Bronchial epithelial cell (primary cell): ENCODE measurements around the gene B3GALT2. TPM values are rescaled to one million over a fixed set of nuclear protein-coding genes. Genes with fewer than 3 reads are reported as not detected.
A peak's percentile ranks its signal among the peaks of the same experiment; 100 is the strongest.

Source experiments
- DNase-seq: peaks from one replicate; pipeline ENCODE4 v3.0.0-alpha.2; 2010; ENCODE audit warnings: low read depth
- FAIRE-seq: peaks from 2 replicates; lab custom pipeline; 2011; peaks lifted over from hg19 to GRCh38; lab: Jason Lieb, UNC
- H3K27me3 ChIP-seq: 2 replicates; pipeline ENCODE4 v1.5.1; 2011; ENCODE audit warnings: low read length; ENCODE audit not compliant: control insufficient read depth, insufficient read depth
- H3K36me3 ChIP-seq: 2 replicates; pipeline ENCODE4 v1.5.1; 2011; ENCODE audit warnings: low read length; ENCODE audit not compliant: control insufficient read depth, insufficient read depth
- H3K4me3 ChIP-seq: 2 replicates; pipeline ENCODE4 v1.5.1; 2011; ENCODE audit warnings: mild to moderate bottlenecking, low read depth, low read length, control low read depth
- total RNA-seq: library from RNA; depleted of rRNA; stranded (reverse); fragments of >200 nt; gene quantifications from 2 replicates; pipeline ENCODE4 v1.2.1, GENCODE V29; 2014
- TF ChIP-seq, protein P1 (sequence below): IDR thresholded peaks from 2 replicates; pipeline ENCODE4 v1.5.1; 2011; ENCODE audit warnings: mild to moderate bottlenecking, moderate library complexity, low read length, control low read depth, inconsistent platforms; ENCODE audit not compliant: insufficient read depth, severe bottlenecking

Gene B3GALT2
- total RNA-seq, 1 donor from 2014 or later: not detected

DNA sequence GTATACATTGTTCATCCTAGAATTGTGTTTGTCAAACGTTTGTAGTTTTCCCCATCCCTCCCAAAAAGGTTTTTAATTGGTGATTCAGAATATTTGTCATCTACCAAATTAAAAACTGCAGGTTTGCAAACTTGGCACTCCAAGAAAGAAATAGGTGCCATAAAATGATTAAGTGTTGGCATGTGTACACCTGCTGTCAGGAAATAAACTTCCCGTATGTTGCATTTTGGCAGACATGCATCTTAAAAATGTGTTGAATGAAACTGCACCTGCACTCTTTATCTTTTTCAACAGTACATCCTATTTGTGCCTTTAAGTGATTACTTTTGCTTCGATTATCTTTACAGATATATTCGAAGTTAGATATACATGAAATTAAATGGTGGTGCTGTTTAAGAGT, 7.3 kb downstream of the B3GALT2 start:
- DNase-seq (no peak), FAIRE-seq (no peak)
- no peaks in the 10 kb centered on the region for H3K27me3 ChIP-seq
- TF ChIP-seq, protein P1, sequence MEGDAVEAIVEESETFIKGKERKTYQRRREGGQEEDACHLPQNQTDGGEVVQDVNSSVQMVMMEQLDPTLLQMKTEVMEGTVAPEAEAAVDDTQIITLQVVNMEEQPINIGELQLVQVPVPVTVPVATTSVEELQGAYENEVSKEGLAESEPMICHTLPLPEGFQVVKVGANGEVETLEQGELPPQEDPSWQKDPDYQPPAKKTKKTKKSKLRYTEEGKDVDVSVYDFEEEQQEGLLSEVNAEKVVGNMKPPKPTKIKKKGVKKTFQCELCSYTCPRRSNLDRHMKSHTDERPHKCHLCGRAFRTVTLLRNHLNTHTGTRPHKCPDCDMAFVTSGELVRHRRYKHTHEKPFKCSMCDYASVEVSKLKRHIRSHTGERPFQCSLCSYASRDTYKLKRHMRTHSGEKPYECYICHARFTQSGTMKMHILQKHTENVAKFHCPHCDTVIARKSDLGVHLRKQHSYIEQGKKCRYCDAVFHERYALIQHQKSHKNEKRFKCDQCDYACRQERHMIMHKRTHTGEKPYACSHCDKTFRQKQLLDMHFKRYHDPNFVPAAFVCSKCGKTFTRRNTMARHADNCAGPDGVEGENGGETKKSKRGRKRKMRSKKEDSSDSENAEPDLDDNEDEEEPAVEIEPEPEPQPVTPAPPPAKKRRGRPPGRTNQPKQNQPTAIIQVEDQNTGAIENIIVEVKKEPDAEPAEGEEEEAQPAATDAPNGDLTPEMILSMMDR: no peak
- no peak overlapping the region for H3K4me3 ChIP-seq
- no peaks in the 10 kb centered on the region for H3K36me3 ChIP-seq

DNA sequence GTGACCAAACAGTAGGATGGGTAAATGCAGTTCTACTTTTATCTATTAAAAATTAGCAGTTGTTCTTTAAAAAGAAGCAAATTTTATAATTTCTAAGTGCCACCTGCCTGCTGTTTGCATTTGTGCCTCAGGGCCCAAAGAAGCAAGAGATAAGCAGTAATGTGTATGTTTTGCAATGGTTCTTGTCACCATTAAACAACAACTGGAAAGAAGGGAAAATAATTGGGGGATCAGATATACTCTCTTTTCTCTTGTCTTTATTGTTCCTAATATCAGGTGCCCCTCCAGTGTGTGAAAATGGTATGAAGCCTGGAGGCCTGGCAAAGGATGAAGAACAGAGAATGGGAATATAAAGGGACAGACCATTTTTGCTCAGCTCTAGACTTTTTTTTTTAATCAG, 9.6 kb downstream of the B3GALT2 start:
- no peaks in the 10 kb centered on the region for H3K27me3 ChIP-seq
- no peak for FAIRE-seq

DNA sequence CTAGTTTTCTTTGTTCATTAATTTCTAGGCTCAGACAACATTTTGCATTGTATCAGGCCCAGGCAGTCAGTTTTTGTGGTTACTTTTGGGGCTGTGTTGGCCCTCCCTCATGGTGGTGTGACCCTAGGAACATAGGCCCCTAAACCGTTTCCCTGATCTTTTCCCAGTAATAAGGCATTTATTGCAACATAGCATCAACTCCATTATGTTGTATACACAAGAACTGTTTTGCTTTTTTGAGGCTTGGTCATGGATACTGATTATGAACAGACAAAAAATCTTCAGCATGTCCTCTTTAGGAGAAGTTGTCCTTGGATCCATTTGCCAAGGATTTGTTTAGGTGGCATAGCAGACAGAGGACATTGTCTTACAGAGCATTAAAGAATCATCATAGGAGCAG, 10.3 kb downstream of the B3GALT2 start:
- TF ChIP-seq, protein P1: no peak
- no peak for FAIRE-seq

More for the DNA sequence above, 9.6 kb downstream of the B3GALT2 start:
- Histone ChIP-seq H3K4me3 (no peak overlapping the region), H3K36me3 (no peaks in the 10 kb centered on the region)
- TF ChIP-seq, protein P1: no peak
- no peak for DNase-seq

DNA sequence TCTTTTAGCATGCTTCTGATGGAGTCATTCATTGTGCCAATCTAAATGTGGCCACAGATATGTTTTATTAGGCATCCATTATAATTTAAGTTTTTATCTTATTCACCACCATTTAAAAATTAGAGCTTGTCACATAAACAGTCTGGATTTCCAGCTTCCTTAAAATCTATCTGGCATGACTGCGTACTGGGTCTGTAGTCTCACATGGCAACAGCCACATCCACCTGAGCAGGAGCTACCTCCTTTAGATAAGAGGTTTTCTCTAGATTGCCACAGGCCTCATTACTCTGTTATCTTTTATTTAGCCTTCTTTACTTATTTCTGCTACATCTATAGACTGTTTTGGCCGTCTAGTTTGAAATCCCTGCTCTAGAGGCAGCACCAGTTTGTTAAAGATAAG, 29.1 kb downstream of the B3GALT2 start:
- TF ChIP-seq, protein P1: no peak
- no peak for DNase-seq
- FAIRE-seq: no peak
- Histone ChIP-seq H3K27me3 (no peaks in the 10 kb centered on the region), H3K36me3 (no peaks in the 10 kb centered on the region), H3K4me3 (no peak overlapping the region)

More for the DNA sequence above, 10.3 kb downstream of the B3GALT2 start:
- Histone ChIP-seq H3K36me3 (no peaks in the 10 kb centered on the region), H3K27me3 (no peaks in the 10 kb centered on the region), H3K4me3 (no peak overlapping the region)
- no peak for DNase-seq

DNA sequence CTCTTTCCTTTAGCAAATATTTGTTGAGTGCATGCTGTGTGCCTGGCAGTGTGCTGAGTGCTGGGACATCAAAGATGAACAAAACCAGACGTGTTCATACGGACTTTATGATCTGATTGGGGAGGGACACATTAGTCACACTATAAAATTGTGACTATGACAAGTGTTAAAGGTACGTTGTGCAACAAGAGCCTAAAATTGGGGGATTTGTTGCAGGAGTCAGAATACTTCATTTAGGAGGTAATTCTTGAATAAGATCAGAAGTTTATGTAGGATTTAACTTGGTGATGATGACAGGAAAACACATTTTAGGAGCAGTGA, 29.6 kb downstream of the B3GALT2 start:
- Histone ChIP-seq H3K27me3 (no peaks in the 10 kb centered on the region), H3K4me3 (no peak overlapping the region), H3K36me3 (no peaks in the 10 kb centered on the region)
- TF ChIP-seq, protein P1: no peak
- DNase-seq: peak; percentile 22
- no peak for FAIRE-seq

DNA sequence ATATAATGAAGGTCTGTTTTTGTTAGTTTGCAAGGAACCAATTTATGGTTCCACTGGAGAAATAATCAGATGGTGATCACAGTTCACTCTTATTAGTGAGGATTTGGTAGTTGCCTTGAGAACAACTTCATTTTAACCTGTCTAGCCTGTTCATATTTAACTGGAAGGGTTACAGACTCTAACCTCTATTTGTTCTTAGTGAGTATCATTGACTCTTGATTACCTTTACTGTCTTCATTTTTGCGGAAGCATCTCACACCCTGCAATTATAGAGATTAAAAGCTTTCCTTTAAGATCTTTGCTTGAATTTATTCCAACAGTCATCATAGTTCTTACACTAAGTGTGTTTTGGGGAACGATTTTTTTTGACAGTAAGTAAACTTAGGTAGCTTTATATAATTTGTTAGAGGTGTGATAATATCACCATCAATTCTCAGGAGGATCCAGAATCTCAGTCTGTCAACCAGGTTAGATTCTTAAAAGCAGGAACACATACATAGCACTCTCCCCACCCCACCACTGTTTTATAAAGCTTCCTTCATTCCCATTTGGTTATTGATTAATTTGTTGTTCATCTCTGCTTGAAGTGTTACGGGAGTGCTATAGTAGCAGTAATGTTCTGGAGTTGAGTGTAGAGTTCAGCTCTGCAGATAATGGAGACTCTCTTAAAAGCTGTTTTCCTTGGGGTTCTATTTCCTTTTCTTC, 30.1 kb downstream of the B3GALT2 start:
- no peak for FAIRE-seq
- TF ChIP-seq, protein P1: no peak

More for the DNA sequence above, 30.1 kb downstream of the B3GALT2 start:
- no peaks in the 10 kb centered on the region for H3K27me3 ChIP-seq
- no peak for DNase-seq
- no peaks in the 10 kb centered on the region for H3K36me3 ChIP-seq
- no peak overlapping the region for H3K4me3 ChIP-seq
